Neural progenitor cell (in vitro differentiated cells): ENCODE results near the gene RXRA.

Experiments
- CTCF ChIP-seq: fragments of 200-600 bp; sonication (generic); IDR thresholded peaks from 2 replicates; pipeline ENCODE4 v1.5.1; 2017; ENCODE audit warnings: antibody characterized with exemption, mild to moderate bottlenecking
- EZH2 ChIP-seq: fragments of 200-600 bp; sonication (generic); IDR thresholded peaks from 2 replicates; pipeline ENCODE4 v1.6.1; 2017; ENCODE audit warnings: antibody characterized with exemption, mild to moderate bottlenecking, moderate library complexity

DNA sequence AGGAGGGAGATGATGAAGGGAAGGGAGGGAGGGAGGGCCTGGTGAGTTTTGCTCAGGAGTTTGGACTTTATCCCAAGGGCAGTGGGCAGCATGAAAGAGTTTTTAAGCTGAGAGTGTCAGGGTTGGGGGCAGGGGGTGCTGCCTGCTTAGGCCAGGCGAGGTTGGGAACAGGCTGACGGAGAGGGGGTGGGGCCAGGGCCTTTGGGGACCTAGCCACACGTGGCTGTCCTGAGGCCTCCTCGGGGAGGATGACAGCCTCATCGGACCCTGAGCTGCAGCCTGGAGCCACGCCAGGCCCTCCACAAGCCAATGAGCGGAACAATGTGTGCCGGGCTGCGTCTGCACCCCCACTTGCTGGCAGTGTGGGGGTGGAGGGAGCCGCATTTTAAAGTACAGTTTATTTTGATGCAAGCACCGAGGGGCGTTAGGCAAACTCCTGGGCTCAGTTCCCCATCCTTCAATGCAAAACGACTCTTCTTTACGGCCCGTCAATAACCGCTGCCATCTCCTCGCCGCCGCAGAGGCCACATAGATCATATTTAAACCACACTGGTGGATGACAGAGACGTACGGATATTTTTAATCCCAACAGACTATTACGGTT lies 5.3 kb upstream of the RXRA start:
- TF ChIP-seq CTCF (no peak), EZH2 (no peak)
